ENCODE measurements around the gene CSF2. TPM values are rescaled to one million over a fixed set of nuclear protein-coding genes. Genes with fewer than 3 reads are reported as not detected.

Gene CSF2
- total RNA-seq, 1 donor from 2014 or later = not detected

- Histone ChIP-seq H3K4me3 (no peak overlapping the region), H3K36me3 (no peaks in the 10 kb centered on the region), H3K9me3 (no peaks in the 10 kb centered on the region), H3K4me1 (no peaks in the 10 kb centered on the region), H3K27me3 (no peaks in the 10 kb centered on the region), H3K27ac (no peak overlapping the region)
- intact Hi-C loops (cut with DNase I) = no loop called here
- TF ChIP-seq POLR2AphosphoS5 (IDR thresholded peaks at IDR 0.05; ENCODE audit: insufficient read depth in 1 of 2, low read depth in 1 of 2) = no peak
- no peak for TF ChIP-seq POLR2A (IDR thresholded peaks at IDR 0.05)
- TF ChIP-seq CTCF (IDR thresholded peaks at IDR 0.05) = no peak
- DNase-seq (ENCODE audit: extremely low spot score in 2 of 2) = no peak
Observed at GRCh38 chr5:132093271-132093670, 19.7 kb downstream of the CSF2 start.

GRCh38 chr5:132094393-132095076, 20.9 kb downstream of the CSF2 start:
- no peak overlapping the region for H3K4me3 ChIP-seq
- H3K4me1 ChIP-seq = no peaks in the 10 kb centered on the region
- H3K27ac ChIP-seq = no peak overlapping the region
- H3K27me3 ChIP-seq = no peaks in the 10 kb centered on the region
- H3K36me3 ChIP-seq = no peaks in the 10 kb centered on the region
- H3K9me3 ChIP-seq = no peaks in the 10 kb centered on the region
- TF ChIP-seq POLR2AphosphoS5 (IDR thresholded peaks at IDR 0.05; ENCODE audit: insufficient read depth in 1 of 2, low read depth in 1 of 2) (no peak), POLR2A (IDR thresholded peaks at IDR 0.05) (no peak), CTCF (IDR thresholded peaks at IDR 0.05) (no peak)
- intact Hi-C loops (cut with DNase I) = no loop called here
- DNase-seq (ENCODE audit: extremely low spot score in 2 of 2) = no peak

- H3K4me1 ChIP-seq = no peaks in the 10 kb centered on the region
- no peak for DNase-seq (ENCODE audit: extremely low spot score in 2 of 2)
- no peak overlapping the region for H3K4me3 ChIP-seq
- no peaks in the 10 kb centered on the region for H3K27me3 ChIP-seq
- TF ChIP-seq POLR2AphosphoS5 (IDR thresholded peaks at IDR 0.05; ENCODE audit: insufficient read depth in 1 of 2, low read depth in 1 of 2) = no peak
- H3K36me3 ChIP-seq = no peaks in the 10 kb centered on the region
- no peaks in the 10 kb centered on the region for H3K9me3 ChIP-seq
- no peak overlapping the region for H3K27ac ChIP-seq
- intact Hi-C loops (cut with DNase I) = no loop called here
Observed at GRCh38 chr5:132095077-132095410, 21.5 kb downstream of the CSF2 start.

GRCh38 chr5:132095424-132095972, 21.9 kb downstream of the CSF2 start:
- Histone ChIP-seq H3K9me3 (no peaks in the 10 kb centered on the region), H3K4me3 (no peak overlapping the region), H3K27ac (no peak overlapping the region), H3K36me3 (no peaks in the 10 kb centered on the region), H3K27me3 (no peaks in the 10 kb centered on the region), H3K4me1 (no peaks in the 10 kb centered on the region)
- no peak for DNase-seq (ENCODE audit: extremely low spot score in 2 of 2)
- intact Hi-C loops (cut with DNase I) = no loop called here
- no peak for TF ChIP-seq CTCF (IDR thresholded peaks at IDR 0.05)
- TF ChIP-seq POLR2AphosphoS5 (IDR thresholded peaks at IDR 0.05; ENCODE audit: insufficient read depth in 1 of 2, low read depth in 1 of 2) = no peak
- TF ChIP-seq POLR2A (IDR thresholded peaks at IDR 0.05) = no peak

- Histone ChIP-seq H3K9me3 (no peaks in the 10 kb centered on the region), H3K36me3 (no peaks in the 10 kb centered on the region), H3K27me3 (no peaks in the 10 kb centered on the region), H3K4me1 (no peaks in the 10 kb centered on the region), H3K27ac (no peak overlapping the region), H3K4me3 (no peak overlapping the region)
- TF ChIP-seq POLR2AphosphoS5 (IDR thresholded peaks at IDR 0.05; ENCODE audit: insufficient read depth in 1 of 2, low read depth in 1 of 2) (no peak), CTCF (IDR thresholded peaks at IDR 0.05) (no peak), POLR2A (IDR thresholded peaks at IDR 0.05) (no peak)
- DNase-seq (ENCODE audit: extremely low spot score in 2 of 2) = no peak
- intact Hi-C loops (cut with DNase I) = no loop called here
Observed at GRCh38 chr5:132096904-132097303, 23.3 kb downstream of the CSF2 start.
